Measurements from ENCODE around the gene KANK2.

The KANK2 gene

GRCh38 chr19:11227195-11227886 lies 30.0 kb upstream of the KANK2 start:
- Mint-ChIP-seq H3K27ac (no peak overlapping the region), H3K4me3 (no peak overlapping the region), H3K27me3 (ENCODE audit: low read depth, poor library complexity) (peaks cover 4% of the 10 kb centered on the region), H3K9me3 (peaks cover 6% of the 10 kb centered on the region), H3K36me3 (ENCODE audit: low read depth) (peaks cover 29% of the 10 kb centered on the region), H3K4me1 (no peaks in the 10 kb centered on the region)
- TF ChIP-seq CTCF (IDR thresholded peaks at IDR 0.05) = no peak
- no peak for DNase-seq

GRCh38 chr19:11226716-11227166 lies 29.4 kb upstream of the KANK2 start:
- Mint-ChIP-seq H3K4me3 (no peak overlapping the region), H3K36me3 (ENCODE audit: low read depth) (peaks cover 35% of the 10 kb centered on the region), H3K27me3 (ENCODE audit: low read depth, poor library complexity) (peaks cover 4% of the 10 kb centered on the region), H3K9me3 (peaks cover 12% of the 10 kb centered on the region), H3K4me1 (no peaks in the 10 kb centered on the region), H3K27ac (no peak overlapping the region)
- DNase-seq = no peak
- TF ChIP-seq CTCF (IDR thresholded peaks at IDR 0.05) = no peak

GRCh38 chr19:11225815-11226214 lies 28.5 kb upstream of the KANK2 start:
- peaks cover 44% of the 10 kb centered on the region for H3K36me3 Mint-ChIP-seq (ENCODE audit: low read depth)
- peaks cover 21% of the 10 kb centered on the region for H3K9me3 Mint-ChIP-seq
- no peak for TF ChIP-seq CTCF (IDR thresholded peaks at IDR 0.05)
- H3K27ac Mint-ChIP-seq = no peak overlapping the region
- no peak overlapping the region for H3K4me3 Mint-ChIP-seq
- peaks cover 4% of the 10 kb centered on the region for H3K27me3 Mint-ChIP-seq (ENCODE audit: low read depth, poor library complexity)
- no peaks in the 10 kb centered on the region for H3K4me1 Mint-ChIP-seq
- DNase-seq = no peak

GRCh38 chr19:11225172-11225571 lies 27.8 kb upstream of the KANK2 start:
- Mint-ChIP-seq H3K27me3 (ENCODE audit: low read depth, poor library complexity) (peaks cover 4% of the 10 kb centered on the region), H3K9me3 (peaks cover 27% of the 10 kb centered on the region), H3K4me1 (no peaks in the 10 kb centered on the region), H3K27ac (no peak overlapping the region), H3K36me3 (ENCODE audit: low read depth) (peaks cover 51% of the 10 kb centered on the region), H3K4me3 (no peak overlapping the region)
- DNase-seq = no peak
- no peak for TF ChIP-seq CTCF (IDR thresholded peaks at IDR 0.05)

- Mint-ChIP-seq H3K27ac (no peak overlapping the region), H3K36me3 (ENCODE audit: low read depth) (peaks cover 58% of the 10 kb centered on the region), H3K4me1 (no peaks in the 10 kb centered on the region), H3K9me3 (peaks cover 34% of the 10 kb centered on the region), H3K4me3 (no peak overlapping the region), H3K27me3 (ENCODE audit: low read depth, poor library complexity) (peaks cover under 1% of the 10 kb centered on the region)
- TF ChIP-seq CTCF (IDR thresholded peaks at IDR 0.05) = no peak
- no peak for DNase-seq
Observed at GRCh38 chr19:11224429-11224828, 27.1 kb upstream of the KANK2 start.

GRCh38 chr19:11223200-11223599 lies 25.9 kb upstream of the KANK2 start:
- Mint-ChIP-seq H3K27me3 (ENCODE audit: low read depth, poor library complexity) (no peaks in the 10 kb centered on the region), H3K4me3 (no peak overlapping the region), H3K36me3 (ENCODE audit: low read depth) (peaks cover 58% of the 10 kb centered on the region), H3K9me3 (peaks cover 34% of the 10 kb centered on the region), H3K4me1 (no peaks in the 10 kb centered on the region), H3K27ac (no peak overlapping the region)
- no peak for DNase-seq
- TF ChIP-seq CTCF (IDR thresholded peaks at IDR 0.05) = no peak

All from nephron progenitor cell (in vitro differentiated cells).